ENCODE measurements around the gene ZNF385D.

The ZNF385D gene

DNA sequence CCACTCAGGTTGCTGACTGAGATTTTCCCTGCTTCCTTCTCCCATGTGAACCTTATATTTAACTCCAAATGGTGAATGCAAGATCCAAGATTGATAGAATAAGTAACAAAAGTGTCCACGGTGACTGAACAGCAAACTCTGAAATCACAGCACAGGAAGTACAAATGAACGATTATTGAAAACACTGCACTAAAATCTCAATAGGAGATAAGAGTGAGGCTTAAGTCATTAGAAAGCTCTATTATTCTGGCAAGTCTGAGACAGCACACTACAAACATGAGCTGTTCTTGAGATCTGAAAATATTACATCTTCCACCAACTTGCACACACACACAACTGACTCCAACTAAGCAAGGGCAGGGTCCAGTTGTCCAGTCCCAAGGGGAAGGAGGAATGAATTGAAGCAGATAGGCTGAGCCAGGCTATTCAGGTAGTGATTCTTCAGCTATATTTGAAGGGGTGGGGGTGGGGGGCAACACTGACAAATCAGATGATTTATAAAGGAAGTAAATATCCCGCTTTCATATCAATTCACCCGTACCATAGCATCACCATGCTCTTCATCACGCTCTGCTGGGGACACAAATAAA, 2.9 kb downstream of the ZNF385D start:
- DNase-seq (ENCODE audit: low read depth): no peak

DNA sequence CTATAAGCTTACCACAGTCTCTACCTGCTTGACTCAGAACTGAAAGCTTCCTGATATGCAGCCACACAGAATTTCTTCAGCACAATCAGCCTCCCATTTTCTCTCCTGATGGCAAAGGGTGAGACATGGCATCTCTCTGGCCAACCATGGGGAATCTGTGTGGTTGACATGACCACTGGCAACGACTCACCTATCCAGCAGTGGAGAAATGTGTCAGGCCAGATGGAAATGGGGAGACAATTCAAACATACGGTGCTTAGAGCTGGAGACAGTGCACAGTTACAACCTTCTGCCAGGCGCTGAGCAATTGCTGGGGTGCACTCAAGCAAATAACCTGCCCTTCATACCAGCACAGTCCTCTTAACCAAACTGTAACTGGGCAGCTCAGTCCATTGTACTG, 3.6 kb downstream of the ZNF385D start:
- no peak for DNase-seq (ENCODE audit: low read depth)

DNA sequence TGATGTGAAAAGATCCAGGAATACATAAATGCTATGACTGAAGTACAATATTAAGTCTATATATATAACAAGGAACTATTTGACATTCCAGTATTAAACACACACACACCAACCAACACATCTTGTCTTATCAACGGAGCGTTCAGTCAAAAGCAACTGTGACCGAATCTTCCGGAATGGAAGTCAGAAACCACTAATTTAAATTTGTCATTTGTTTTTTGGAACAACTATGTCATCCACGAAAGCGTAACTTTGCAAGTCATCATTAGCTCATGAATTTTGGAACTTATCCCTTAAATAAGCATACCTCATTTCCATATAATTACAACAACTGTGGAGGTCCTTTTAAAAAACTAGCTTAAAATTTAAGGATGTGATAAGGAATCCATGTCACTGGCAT, 5.0 kb downstream of the ZNF385D start:
- DNase-seq (ENCODE audit: low read depth): no peak

DNA sequence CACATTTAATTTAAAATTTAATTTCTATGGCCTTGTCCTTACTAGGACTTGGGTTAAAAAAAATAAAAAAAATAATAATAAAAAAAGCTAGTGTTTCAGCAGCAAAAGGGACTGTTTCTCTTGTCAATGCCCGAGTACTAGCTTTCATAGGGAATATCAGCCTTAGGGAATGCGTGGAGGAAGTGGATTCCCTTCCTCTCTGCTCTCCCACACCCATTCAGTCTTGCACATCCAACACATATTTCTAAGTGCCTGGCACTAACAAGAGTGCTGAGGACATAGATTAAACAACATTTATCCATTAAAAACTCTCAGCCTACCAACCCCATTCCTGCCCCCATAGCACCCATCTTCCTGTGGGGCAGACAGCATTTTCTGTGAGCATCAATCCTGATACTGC, 6.2 kb downstream of the ZNF385D start:
- no peak for DNase-seq (ENCODE audit: low read depth)

DNA sequence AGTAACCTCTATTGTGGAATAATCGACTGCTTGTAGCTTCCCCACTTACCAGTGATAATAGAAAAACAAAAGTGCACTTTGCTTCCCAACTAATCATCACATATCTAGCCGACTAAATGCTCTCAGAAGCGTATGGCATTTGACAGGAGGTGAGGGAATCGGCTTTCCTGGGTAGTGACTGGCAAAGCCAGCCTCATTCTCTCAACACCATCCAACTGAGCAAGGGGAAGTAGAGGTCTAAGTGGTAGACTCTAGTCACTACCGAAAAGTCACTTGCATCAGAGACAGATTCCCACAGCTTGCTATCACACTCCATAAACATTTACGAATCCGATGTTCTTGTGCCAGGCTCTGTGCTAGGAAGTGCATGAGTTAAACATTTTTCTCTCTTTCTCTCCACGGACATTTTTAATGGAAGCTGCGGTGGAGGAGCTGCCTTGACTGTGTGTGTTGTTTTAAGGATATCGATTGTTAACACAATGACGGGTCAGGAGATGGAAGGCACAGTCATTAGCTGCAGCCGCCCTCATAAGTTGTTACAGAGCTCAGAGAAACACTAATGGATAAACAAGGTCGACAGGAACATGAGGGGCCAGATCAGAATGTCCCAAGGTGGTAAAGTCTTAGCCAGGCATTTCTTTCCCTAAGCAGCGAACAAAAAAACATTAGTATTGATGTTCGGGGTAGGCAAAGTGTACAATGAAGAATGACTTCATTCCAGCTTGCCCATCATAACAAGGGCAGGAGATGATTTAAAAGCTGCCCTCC, 11.9 kb downstream of the ZNF385D start:
- no peak for DNase-seq (ENCODE audit: low read depth)

DNA sequence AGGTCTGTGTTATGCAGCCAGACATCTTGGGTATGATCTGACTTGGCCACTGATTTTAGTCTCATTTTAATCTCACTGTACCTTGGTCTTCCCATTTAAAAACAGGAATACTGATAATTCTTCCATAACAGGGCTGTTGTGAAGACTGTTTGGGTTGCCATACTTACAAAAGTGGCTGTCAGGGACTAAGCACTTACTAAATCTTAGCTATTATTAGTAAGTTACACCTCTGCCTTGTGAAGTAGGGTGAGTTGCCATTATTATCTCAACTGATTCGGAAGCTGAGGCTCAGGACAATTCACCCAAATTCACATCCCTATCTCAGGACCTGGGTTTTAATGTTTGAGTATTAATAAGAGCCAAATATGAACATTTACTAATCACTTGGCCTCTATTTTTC, 12.7 kb downstream of the ZNF385D start:
- no peak for DNase-seq (ENCODE audit: low read depth)

DNA sequence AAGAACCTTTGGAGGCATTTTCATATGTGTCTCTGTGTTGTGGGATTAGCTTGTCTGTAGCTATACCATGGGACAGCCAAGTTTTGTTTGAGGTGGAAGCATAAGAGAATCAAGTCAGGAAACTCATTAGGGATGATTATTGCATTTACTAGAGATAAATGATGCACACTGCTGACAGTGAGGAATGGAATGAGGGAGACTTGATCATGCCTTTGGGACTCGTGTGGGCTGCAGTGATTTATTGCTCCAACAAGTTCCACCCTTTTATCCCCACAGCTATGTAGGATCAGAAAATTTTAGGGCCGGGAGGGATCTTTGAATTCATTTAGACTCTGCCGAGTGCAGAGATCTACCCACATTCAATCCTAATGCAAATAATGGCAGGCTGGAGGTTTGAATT, 16.3 kb downstream of the ZNF385D start:
- no peak for DNase-seq (ENCODE audit: low read depth)

DNA sequence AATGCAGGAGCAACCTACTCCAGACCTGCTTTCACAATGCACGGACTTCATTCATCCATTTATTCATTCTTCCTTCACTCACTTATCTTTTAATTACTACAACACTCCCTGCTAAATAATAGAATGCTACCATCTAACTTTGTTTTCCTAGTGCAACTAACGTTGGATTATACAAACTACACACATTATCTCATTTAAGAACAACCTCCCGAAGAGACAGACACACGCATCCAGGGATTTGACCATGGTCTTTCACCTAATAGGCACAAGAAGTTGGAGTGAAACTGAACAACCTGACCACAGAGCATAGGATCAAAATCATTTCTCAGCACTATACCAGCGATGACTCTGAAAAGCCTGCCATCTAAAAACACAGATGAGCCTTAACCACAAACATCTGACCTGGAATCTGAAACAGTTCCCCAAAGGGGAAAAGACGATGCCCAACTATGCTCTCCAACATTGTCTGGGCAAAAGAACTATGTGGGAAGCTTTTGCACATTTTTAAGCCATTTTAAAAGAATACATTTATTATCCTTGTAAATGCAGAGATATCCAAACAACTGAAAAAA, 21.0 kb downstream of the ZNF385D start:
- no peak for DNase-seq (ENCODE audit: low read depth)

DNA sequence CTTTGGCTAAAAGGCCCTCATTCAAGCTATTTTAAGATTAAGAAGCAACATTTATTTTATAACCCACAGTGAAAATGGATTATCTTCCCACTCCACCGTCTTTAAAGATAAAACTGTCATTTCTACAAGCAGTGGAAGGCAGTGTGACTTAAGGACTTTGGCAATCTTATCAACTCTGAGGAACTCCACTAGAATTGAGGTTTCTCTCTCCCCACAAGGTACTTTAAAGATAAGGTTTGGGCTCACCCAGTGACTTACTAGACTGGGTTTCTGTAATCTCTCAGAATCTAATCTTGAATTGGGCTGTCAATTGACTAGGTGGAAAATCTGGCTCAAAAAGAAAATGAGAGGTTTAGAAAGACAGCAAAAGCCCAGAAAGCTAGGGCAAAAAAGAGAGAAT, 21.7 kb downstream of the ZNF385D start:
- no peak for DNase-seq (ENCODE audit: low read depth)

DNA sequence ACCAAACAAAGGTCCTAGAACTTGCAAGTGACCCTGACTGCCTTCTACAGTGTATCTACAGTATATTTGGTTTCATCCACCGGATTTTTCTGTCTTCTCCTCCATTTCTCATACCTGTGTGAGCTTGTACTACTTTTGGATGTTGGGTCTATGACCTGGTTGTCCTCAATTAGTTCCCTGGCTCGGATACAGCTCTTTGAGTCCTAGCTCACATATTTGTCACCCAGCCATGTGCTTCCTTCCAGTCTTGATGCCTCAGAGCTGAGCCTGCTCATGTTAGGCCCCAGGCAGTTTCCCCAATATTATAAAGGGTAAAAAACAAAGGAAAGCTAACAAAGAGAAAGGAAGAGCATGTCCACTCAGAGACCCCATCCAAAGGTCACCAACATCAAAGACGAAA, 28.2 kb downstream of the ZNF385D start:
- no peak for DNase-seq (ENCODE audit: low read depth)

DNA sequence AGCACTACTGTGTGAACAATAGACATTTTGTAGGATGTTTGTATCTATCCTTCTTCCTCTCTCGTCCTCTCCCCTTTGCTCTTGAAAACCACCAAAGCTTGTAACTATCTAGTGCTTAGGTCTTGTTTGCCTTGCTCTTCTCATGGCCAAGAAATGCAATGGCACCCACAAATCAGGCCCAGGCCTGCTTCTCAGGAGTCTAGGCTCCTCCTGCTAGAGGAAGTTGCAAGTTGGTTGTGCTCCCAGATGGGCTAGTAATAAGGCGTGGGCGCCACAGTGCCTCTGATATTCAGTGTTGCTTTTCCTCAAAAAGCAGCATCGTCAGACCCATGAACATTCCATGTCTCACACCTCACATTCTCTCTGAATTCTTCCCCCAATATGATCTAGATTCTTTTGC, 28.7 kb downstream of the ZNF385D start:
- no peak for DNase-seq (ENCODE audit: low read depth)

DNA sequence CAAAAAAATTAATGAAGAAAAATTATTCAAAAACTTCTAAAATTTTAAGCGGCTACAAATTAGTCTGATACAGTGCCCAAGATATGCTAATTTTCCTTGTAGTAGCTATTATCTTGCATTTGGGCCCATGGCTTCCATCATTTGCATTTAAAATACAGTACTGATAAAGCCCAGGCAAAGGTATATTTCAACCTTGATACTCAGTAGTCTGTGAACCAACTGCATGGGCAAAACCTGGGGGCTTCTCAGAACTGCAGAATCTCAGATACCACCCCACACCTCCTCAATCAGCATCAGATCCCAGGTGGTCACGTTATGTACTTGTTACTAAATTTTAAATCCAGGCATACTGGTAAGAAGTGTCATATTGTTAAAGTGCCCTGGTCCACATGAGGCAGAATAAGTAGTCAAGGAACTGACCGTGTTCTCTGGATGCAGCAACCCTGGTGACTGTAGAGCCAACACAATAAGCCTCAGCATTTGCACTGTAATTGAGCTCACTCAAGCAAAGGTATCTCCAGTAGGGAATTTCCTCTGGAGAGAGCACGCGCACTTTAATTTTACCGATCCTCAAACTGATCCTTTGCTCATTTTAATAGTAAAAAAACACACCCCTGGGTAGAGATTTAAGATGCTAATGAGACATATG, 31.9 kb downstream of the ZNF385D start:
- DNase-seq (ENCODE audit: low read depth): no peak

DNA sequence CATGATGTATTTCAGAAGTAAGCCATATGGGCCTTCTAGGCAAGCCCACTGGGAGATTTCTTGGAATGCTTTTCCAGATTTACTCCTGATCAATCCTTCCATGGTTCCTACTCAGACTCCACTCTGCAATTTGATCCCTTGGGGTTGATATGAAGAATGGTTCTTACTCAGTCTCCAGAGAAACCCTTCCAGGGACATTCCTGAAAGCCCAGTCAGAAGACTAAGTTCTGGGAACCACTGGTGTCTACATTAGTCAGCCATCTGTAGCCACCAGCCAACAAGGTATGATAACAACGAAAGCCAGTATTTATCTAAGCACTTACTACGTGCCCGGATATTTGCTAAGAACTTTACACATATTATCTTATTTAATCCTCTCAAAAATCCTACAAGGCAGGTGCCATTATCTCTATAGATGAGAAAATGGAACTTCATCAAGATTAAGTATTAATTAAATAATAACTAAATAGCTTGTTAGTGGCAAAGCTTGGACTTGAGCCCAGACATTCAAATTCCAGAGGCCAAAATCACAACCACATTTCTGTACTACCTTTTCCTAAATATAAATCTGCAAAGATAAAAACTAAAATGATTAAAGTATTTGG, 32.7 kb downstream of the ZNF385D start:
- no peak for DNase-seq (ENCODE audit: low read depth)

DNA sequence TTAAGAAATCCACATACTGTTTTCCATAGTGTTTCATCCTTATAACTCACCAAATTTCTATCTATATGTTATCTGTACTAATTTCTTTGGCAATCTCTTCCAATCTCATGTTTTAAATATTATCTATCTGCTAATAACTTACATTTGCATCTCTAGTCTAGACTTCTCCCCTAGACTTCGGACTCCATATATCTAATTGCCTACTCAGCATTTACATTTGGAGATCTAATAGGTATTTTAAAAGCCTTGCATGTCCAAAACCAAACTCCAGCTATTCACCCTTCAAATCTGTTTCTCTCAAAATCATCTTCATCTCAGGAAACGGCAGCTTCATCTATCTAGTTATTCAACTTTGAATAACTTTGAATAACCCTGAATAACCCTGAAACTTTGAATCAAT, 35.3 kb downstream of the ZNF385D start:
- no peak for DNase-seq (ENCODE audit: low read depth)

DNA sequence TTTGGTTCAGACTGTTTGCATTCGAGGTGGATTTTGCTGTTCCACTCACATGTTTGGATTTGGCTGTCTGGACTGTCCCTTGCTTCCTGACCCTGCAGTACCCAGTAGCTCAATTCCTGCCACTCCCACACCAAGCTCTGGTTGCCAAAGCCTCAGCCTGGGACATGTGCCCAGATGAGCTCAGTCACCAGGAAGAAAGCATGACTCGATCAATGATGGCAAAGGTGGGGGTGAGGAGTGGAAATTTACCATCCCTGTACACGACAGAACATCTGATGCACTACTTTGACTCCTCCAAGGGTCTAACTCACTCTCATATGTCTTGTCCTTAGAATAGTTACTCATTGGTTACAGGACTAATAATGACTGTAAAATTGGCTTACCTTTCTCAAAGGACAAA, 45.2 kb downstream of the ZNF385D start:
- no peak for DNase-seq (ENCODE audit: low read depth)

DNA sequence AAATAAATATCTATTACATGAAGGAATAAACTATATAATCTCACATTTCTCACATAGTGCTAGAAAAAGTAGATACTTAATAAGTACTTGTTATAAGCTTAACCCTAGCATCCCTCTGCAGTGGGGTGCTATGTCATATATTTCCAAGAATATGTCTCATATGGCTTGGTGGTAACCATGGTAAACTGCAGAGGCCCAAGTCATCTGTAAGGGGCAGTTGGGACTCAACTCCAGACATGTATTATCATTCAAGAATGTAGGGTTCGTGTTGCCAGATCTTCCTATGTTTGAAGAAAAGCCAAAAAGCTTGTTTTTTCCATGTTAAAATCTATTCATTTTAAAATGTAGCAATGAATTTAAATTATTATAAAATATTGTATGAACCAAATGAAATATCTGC, 46.2 kb downstream of the ZNF385D start:
- DNase-seq (ENCODE audit: low read depth): no peak

DNA sequence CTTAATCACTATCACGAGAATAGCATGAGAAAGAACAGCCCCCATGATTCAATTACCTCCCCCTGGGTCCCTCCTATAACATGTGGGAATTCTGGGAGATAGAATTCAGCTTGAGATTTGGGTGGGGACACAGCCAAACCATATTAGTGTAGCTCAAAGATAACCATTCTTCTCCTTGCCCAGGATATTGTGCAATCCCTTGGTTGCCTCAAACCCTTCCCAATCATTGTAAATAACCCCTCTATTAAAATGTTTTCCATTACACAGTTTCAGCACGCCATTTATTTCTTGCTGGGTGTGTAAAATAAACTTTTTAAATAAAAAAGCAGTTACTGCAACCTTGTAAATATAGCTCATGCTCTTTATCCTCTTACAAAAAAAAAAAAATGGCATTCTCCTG, 47.7 kb downstream of the ZNF385D start:
- no peak for DNase-seq (ENCODE audit: low read depth)

DNA sequence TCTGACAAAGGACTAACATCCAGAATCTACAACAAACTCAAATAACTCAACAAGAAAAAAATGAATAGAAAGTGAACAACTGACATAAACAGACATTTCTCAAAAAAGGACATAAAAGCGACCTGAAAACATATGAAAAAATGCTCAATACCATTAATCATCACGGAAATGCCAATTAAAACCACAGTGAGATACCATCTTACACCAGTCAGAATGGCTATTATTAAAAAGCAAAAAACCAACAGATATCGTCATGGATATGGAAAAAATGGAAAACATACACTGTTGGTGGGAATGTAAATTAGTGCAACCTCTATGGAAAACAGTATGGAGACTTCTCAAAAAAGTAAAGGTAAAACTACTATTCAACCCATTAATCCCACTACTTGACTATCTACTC, 53.3 kb downstream of the ZNF385D start:
- no peak for DNase-seq (ENCODE audit: low read depth)

DNA sequence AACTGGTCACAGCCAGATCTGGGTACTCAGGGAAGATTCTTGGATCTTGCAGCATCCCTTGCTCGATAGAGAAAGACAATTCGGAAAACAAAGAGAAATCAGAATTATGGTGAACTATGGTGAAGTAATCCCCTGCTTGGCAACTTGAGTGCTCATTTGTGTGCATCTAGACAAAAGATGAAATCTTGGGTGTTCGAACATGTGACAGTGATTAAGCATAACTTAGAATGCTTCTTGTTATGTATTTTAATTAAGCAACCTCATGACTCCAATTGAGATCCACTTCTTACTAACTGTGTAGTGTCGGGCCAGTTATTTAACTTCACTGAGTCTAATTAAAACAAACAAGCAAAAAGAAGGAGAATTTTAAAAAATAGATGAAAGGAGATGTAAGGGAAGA, 56.5 kb downstream of the ZNF385D start:
- DNase-seq (ENCODE audit: low read depth): no peak

DNA sequence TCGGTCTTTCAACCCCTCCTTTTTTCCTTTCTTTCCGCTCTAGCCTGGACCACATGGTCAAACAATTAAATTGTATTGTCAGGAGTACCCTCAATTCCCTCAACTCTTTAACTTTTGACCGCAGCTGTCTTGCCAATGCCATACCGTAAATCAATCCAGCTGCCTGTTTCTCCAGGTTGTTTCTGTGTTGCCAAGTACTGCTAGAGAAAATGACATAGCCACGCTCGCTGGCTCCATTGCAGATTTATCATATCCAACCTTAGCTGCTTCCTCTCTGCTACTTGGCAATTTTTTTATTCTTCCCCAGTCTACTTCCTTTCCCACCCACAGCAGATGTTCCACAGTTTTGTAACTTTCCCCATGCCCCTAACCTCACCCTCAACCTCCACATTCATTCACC, 60.0 kb downstream of the ZNF385D start:
- DNase-seq (ENCODE audit: low read depth): no peak

DNA sequence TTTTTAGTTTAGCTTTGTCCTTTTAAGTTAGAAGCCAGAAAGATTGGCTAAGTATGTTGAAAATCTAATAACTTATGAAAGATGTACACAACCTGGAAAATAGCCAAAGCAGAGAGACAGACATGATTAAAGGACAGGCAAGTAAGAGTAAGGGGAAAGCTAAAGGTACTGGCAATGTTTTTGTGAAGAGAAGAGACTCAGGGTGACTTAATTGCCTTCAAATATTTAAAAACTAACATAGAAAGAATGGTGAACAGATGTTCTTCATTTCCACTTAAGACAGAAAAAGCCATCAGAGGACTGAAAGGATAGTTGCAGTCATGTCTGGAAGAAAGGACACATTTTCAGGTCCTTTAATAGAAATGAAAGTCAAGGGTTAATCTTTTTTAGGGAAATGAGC, 68.8 kb downstream of the ZNF385D start:
- DNase-seq (ENCODE audit: low read depth): no peak

DNA sequence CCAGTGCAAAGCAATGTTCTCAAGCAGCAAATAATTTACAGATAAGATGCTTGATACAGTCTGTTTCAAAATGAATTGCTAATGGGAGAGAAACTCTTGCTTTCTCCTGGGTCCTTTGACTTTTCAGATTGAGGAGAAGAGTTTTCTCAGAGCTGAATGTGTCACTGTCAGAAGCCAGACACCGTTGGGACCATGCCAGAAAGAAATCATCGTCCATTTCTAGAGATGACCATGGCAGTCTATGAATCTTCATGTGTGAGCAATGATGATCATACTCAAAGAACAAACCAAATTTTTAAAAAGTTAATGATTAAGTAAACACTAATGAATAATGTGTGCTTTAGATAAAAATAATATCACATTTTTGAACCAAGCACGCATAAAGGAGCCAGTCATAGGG, 77.6 kb downstream of the ZNF385D start:
- DNase-seq (ENCODE audit: low read depth): no peak

DNA sequence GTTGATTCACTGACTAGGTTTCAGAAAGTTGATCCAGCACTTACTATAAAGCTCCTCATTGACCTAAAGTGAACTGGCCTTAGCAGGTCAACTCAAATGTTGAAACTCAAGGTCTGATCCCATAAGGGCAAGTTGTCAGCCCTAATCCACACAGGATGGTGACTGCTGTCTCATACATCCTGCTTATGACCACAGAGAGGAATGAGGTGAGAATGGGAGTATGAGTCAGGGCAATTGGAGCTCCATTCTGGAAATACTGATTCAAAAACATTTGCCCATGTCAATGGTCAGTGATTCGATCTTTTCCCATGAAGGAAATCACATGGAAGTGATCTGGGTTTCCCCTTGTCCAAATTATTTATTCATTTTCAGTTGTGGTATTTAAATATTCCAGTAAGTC, 78.7 kb downstream of the ZNF385D start:
- DNase-seq (ENCODE audit: low read depth): no peak
